Measurements from ENCODE around the gene MPP7.

The MPP7 gene

GRCh38 chr10:28291881-28292297 is 11.0 kb downstream of the MPP7 start:
- Histone ChIP-seq H3K4me3 (ENCODE audit: low read length) (no peak overlapping the region), H3K4me1 (ENCODE audit: control insufficient read depth, insufficient read depth, low read length) (peaks cover 40% of the 10 kb centered on the region), H3K9me3 (ENCODE audit: control insufficient read depth, low read length) (no peaks in the 10 kb centered on the region), H3K27me3 (replicated peaks; ENCODE audit: control insufficient read depth, insufficient read depth, low read length) (no peaks in the 10 kb centered on the region), H3K36me3 (ENCODE audit: control insufficient read depth, insufficient read depth, low read length, severe bottlenecking) (no peaks in the 10 kb centered on the region), H3K9ac (ENCODE audit: low read length) (no peak overlapping the region)
- peak; percentile 68 for DNase-seq (ENCODE audit: low read depth)

- DNase-seq (ENCODE audit: low read depth), result no peak
- Histone ChIP-seq H3K9me3 (ENCODE audit: control insufficient read depth, low read length) (no peaks in the 10 kb centered on the region), H3K4me3 (ENCODE audit: low read length) (no peak overlapping the region), H3K36me3 (ENCODE audit: control insufficient read depth, insufficient read depth, low read length, severe bottlenecking) (no peaks in the 10 kb centered on the region), H3K27me3 (replicated peaks; ENCODE audit: control insufficient read depth, insufficient read depth, low read length) (no peaks in the 10 kb centered on the region), H3K4me1 (ENCODE audit: control insufficient read depth, insufficient read depth, low read length) (peaks cover 3% of the 10 kb centered on the region), H3K9ac (ENCODE audit: low read length) (no peak overlapping the region)
These were observed 17.0 kb downstream of the MPP7 start for GRCh38 chr10:28285816-28286215.

GRCh38 chr10:28284126-28284525 is 18.7 kb downstream of the MPP7 start:
- Histone ChIP-seq H3K27me3 (replicated peaks; ENCODE audit: control insufficient read depth, insufficient read depth, low read length) (no peaks in the 10 kb centered on the region), H3K9ac (ENCODE audit: low read length) (no peak overlapping the region), H3K4me3 (ENCODE audit: low read length) (no peak overlapping the region), H3K4me1 (ENCODE audit: control insufficient read depth, insufficient read depth, low read length) (peaks cover 9% of the 10 kb centered on the region), H3K9me3 (ENCODE audit: control insufficient read depth, low read length) (no peaks in the 10 kb centered on the region), H3K36me3 (ENCODE audit: control insufficient read depth, insufficient read depth, low read length, severe bottlenecking) (no peaks in the 10 kb centered on the region)
- DNase-seq (ENCODE audit: low read depth), result no peak

GRCh38 chr10:28283251-28283650 is 19.6 kb downstream of the MPP7 start:
- Histone ChIP-seq H3K36me3 (ENCODE audit: control insufficient read depth, insufficient read depth, low read length, severe bottlenecking) (no peaks in the 10 kb centered on the region), H3K4me3 (ENCODE audit: low read length) (no peak overlapping the region), H3K4me1 (ENCODE audit: control insufficient read depth, insufficient read depth, low read length) (peaks cover 9% of the 10 kb centered on the region), H3K9ac (ENCODE audit: low read length) (no peak overlapping the region), H3K9me3 (ENCODE audit: control insufficient read depth, low read length) (no peaks in the 10 kb centered on the region), H3K27me3 (replicated peaks; ENCODE audit: control insufficient read depth, insufficient read depth, low read length) (no peaks in the 10 kb centered on the region)
- DNase-seq (ENCODE audit: low read depth), result no peak

GRCh38 chr10:28282336-28282735 is 20.5 kb downstream of the MPP7 start:
- no peak for DNase-seq (ENCODE audit: low read depth)
- Histone ChIP-seq H3K9me3 (ENCODE audit: control insufficient read depth, low read length) (no peaks in the 10 kb centered on the region), H3K9ac (ENCODE audit: low read length) (no peak overlapping the region), H3K27me3 (replicated peaks; ENCODE audit: control insufficient read depth, insufficient read depth, low read length) (no peaks in the 10 kb centered on the region), H3K4me1 (ENCODE audit: control insufficient read depth, insufficient read depth, low read length) (peaks cover 9% of the 10 kb centered on the region), H3K36me3 (ENCODE audit: control insufficient read depth, insufficient read depth, low read length, severe bottlenecking) (no peaks in the 10 kb centered on the region), H3K4me3 (ENCODE audit: low read length) (no peak overlapping the region)

GRCh38 chr10:28281726-28282315 is 21.0 kb downstream of the MPP7 start:
- no peaks in the 10 kb centered on the region for H3K36me3 ChIP-seq (ENCODE audit: control insufficient read depth, insufficient read depth, low read length, severe bottlenecking)
- H3K9ac ChIP-seq (ENCODE audit: low read length), result no peak overlapping the region
- peaks cover 9% of the 10 kb centered on the region for H3K4me1 ChIP-seq (ENCODE audit: control insufficient read depth, insufficient read depth, low read length)
- H3K27me3 ChIP-seq (replicated peaks; ENCODE audit: control insufficient read depth, insufficient read depth, low read length), result no peaks in the 10 kb centered on the region
- no peak for DNase-seq (ENCODE audit: low read depth)
- no peak overlapping the region for H3K4me3 ChIP-seq (ENCODE audit: low read length)
- H3K9me3 ChIP-seq (ENCODE audit: control insufficient read depth, low read length), result no peaks in the 10 kb centered on the region

- Histone ChIP-seq H3K27me3 (replicated peaks; ENCODE audit: control insufficient read depth, insufficient read depth, low read length) (no peaks in the 10 kb centered on the region), H3K4me3 (ENCODE audit: low read length) (no peak overlapping the region)
- DNase-seq (ENCODE audit: low read depth), result peak; percentile 82
These were observed 22.2 kb downstream of the MPP7 start for GRCh38 chr10:28280652-28281051.

GRCh38 chr10:28279878-28280277 is 23.0 kb downstream of the MPP7 start:
- Histone ChIP-seq H3K36me3 (ENCODE audit: control insufficient read depth, insufficient read depth, low read length, severe bottlenecking) (no peaks in the 10 kb centered on the region), H3K9ac (ENCODE audit: low read length) (no peak overlapping the region), H3K4me3 (ENCODE audit: low read length) (no peak overlapping the region), H3K27me3 (replicated peaks; ENCODE audit: control insufficient read depth, insufficient read depth, low read length) (no peaks in the 10 kb centered on the region), H3K9me3 (ENCODE audit: control insufficient read depth, low read length) (no peaks in the 10 kb centered on the region), H3K4me1 (ENCODE audit: control insufficient read depth, insufficient read depth, low read length) (peaks cover 9% of the 10 kb centered on the region)
- DNase-seq (ENCODE audit: low read depth), result no peak

More at GRCh38 chr10:28280652-28281051, 22.2 kb downstream of the MPP7 start:
- no peaks in the 10 kb centered on the region for H3K9me3 ChIP-seq (ENCODE audit: control insufficient read depth, low read length)
- H3K4me1 ChIP-seq (ENCODE audit: control insufficient read depth, insufficient read depth, low read length), result peaks cover 9% of the 10 kb centered on the region
- H3K36me3 ChIP-seq (ENCODE audit: control insufficient read depth, insufficient read depth, low read length, severe bottlenecking), result no peaks in the 10 kb centered on the region
- H3K9ac ChIP-seq (ENCODE audit: low read length), result no peak overlapping the region

GRCh38 chr10:28278842-28279241 is 24.0 kb downstream of the MPP7 start:
- Histone ChIP-seq H3K4me3 (ENCODE audit: low read length) (no peak overlapping the region), H3K36me3 (ENCODE audit: control insufficient read depth, insufficient read depth, low read length, severe bottlenecking) (no peaks in the 10 kb centered on the region), H3K9ac (ENCODE audit: low read length) (no peak overlapping the region), H3K9me3 (ENCODE audit: control insufficient read depth, low read length) (no peaks in the 10 kb centered on the region), H3K4me1 (ENCODE audit: control insufficient read depth, insufficient read depth, low read length) (peaks cover 9% of the 10 kb centered on the region), H3K27me3 (replicated peaks; ENCODE audit: control insufficient read depth, insufficient read depth, low read length) (no peaks in the 10 kb centered on the region)
- DNase-seq (ENCODE audit: low read depth), result no peak

GRCh38 chr10:28276384-28276783 is 26.5 kb downstream of the MPP7 start:
- Histone ChIP-seq H3K4me3 (ENCODE audit: low read length) (no peak overlapping the region), H3K27me3 (replicated peaks; ENCODE audit: control insufficient read depth, insufficient read depth, low read length) (no peaks in the 10 kb centered on the region), H3K9ac (ENCODE audit: low read length) (no peak overlapping the region), H3K9me3 (ENCODE audit: control insufficient read depth, low read length) (no peaks in the 10 kb centered on the region), H3K4me1 (ENCODE audit: control insufficient read depth, insufficient read depth, low read length) (peaks cover 9% of the 10 kb centered on the region), H3K36me3 (ENCODE audit: control insufficient read depth, insufficient read depth, low read length, severe bottlenecking) (no peaks in the 10 kb centered on the region)
- DNase-seq (ENCODE audit: low read depth), result no peak

- H3K4me1 ChIP-seq (ENCODE audit: control insufficient read depth, insufficient read depth, low read length), result no peaks in the 10 kb centered on the region
These were observed 28.4 kb downstream of the MPP7 start for GRCh38 chr10:28274475-28274874.

GRCh38 chr10:28273343-28273742 is 29.5 kb downstream of the MPP7 start:
- H3K4me1 ChIP-seq (ENCODE audit: control insufficient read depth, insufficient read depth, low read length), result no peaks in the 10 kb centered on the region
- no peak for DNase-seq (ENCODE audit: low read depth)
- no peaks in the 10 kb centered on the region for H3K36me3 ChIP-seq (ENCODE audit: control insufficient read depth, insufficient read depth, low read length, severe bottlenecking)
- H3K9me3 ChIP-seq (ENCODE audit: control insufficient read depth, low read length), result no peaks in the 10 kb centered on the region
- H3K4me3 ChIP-seq (ENCODE audit: low read length), result no peak overlapping the region
- peaks cover 9% of the 10 kb centered on the region for H3K27me3 ChIP-seq (replicated peaks; ENCODE audit: control insufficient read depth, insufficient read depth, low read length)
- no peak overlapping the region for H3K9ac ChIP-seq (ENCODE audit: low read length)

More at GRCh38 chr10:28274475-28274874, 28.4 kb downstream of the MPP7 start:
- no peak for DNase-seq (ENCODE audit: low read depth)
- Histone ChIP-seq H3K9ac (ENCODE audit: low read length) (no peak overlapping the region), H3K9me3 (ENCODE audit: control insufficient read depth, low read length) (no peaks in the 10 kb centered on the region), H3K27me3 (replicated peaks; ENCODE audit: control insufficient read depth, insufficient read depth, low read length) (peaks cover 9% of the 10 kb centered on the region), H3K4me3 (ENCODE audit: low read length) (no peak overlapping the region), H3K36me3 (ENCODE audit: control insufficient read depth, insufficient read depth, low read length, severe bottlenecking) (no peaks in the 10 kb centered on the region)

Measured in adipocyte (in vitro differentiated cells).